HepG2 (cell line): ENCODE measurements around the gene ZFAND3. TPM values are rescaled to one million over a fixed set of nuclear protein-coding genes. Genes with fewer than 3 reads are reported as not detected.
A peak's percentile ranks its signal among the peaks of the same experiment; 100 is the strongest.

Experiments
- HNF1A ChIP-seq, 2 experiments: sonication (generic) in 1 of 2; formaldehyde crosslinking in 1 of 2; IDR thresholded peaks; 2 replicates each; pipeline versions ENCODE4 v1.4.0 to v1.6.1; 2016 to 2020; ENCODE audit warnings: borderline replicate concordance in 1 of 2, low read depth in 1 of 2, mild to moderate bottlenecking in 1 of 2, missing genetic modification reagents in 1 of 2
- IRF2 ChIP-seq: IDR thresholded peaks from 2 replicates; pipeline ENCODE4 v1.6.1; 2018; ENCODE audit warnings: missing genetic modification reagents, missing compliant biosample characterization
- ISX ChIP-seq: sonication (generic); formaldehyde crosslinking; conservative IDR thresholded peaks from 2 replicates; pipeline ENCODE4 v1.5.0; 2020; ENCODE audit warnings: missing genetic modification reagents
- KIAA2018 ChIP-seq: sonication (generic); formaldehyde crosslinking; IDR thresholded peaks from 2 replicates; pipeline ENCODE4 v1.5.0; 2020; ENCODE audit warnings: mild to moderate bottlenecking, missing genetic modification reagents, borderline replicate concordance
- KLF12 ChIP-seq: sonication (generic); formaldehyde crosslinking; IDR thresholded peaks from 2 replicates; pipeline ENCODE4 v1.4.0; 2020; ENCODE audit warnings: missing genetic modification reagents, borderline replicate concordance
- REPIN1 ChIP-seq: sonication (generic); formaldehyde crosslinking; IDR thresholded peaks from 2 replicates; pipeline ENCODE4 v1.8.0; 2022; ENCODE audit warnings: missing genetic modification reagents, low read depth, mild to moderate bottlenecking, borderline replicate concordance
- STAT5B ChIP-seq: sonication (generic); formaldehyde crosslinking; IDR thresholded peaks from 2 replicates; pipeline ENCODE4 v1.4.0; 2020; ENCODE audit warnings: missing genetic modification reagents
- ZBTB1 ChIP-seq: sonication (generic); formaldehyde crosslinking; IDR thresholded peaks from 2 replicates; pipeline ENCODE4 v1.4.0; 2020; ENCODE audit warnings: missing genetic modification reagents, borderline replicate concordance
- ZC3H4 ChIP-seq: sonication (generic); formaldehyde crosslinking; IDR thresholded peaks from 2 replicates; pipeline ENCODE4 v1.4.0; 2020; ENCODE audit warnings: missing genetic modification reagents, borderline replicate concordance
- ZNF207 ChIP-seq: fragments of 450-650 bp; IDR thresholded peaks from 2 replicates; pipeline ENCODE4 v1.6.1; 2016; ENCODE audit warnings: antibody characterized with exemption, borderline replicate concordance
- ZNF256 ChIP-seq: sonication (generic); formaldehyde crosslinking; conservative IDR thresholded peaks from 2 replicates; pipeline ENCODE4 v1.4.0; 2020; ENCODE audit warnings: missing genetic modification reagents
- ZNF33A ChIP-seq: sonication (generic); formaldehyde crosslinking; IDR thresholded peaks from 2 replicates; pipeline ENCODE4 v1.5.1; 2020; ENCODE audit warnings: missing genetic modification reagents, mild to moderate bottlenecking, moderate library complexity, borderline replicate concordance
- ZNF382 ChIP-seq: sonication (generic); formaldehyde crosslinking; IDR thresholded peaks from 2 replicates; pipeline ENCODE4 v1.5.0; 2020; ENCODE audit warnings: missing genetic modification reagents, mild to moderate bottlenecking, borderline replicate concordance
- ZNF510 ChIP-seq: sonication (generic); formaldehyde crosslinking; IDR thresholded peaks from 2 replicates; pipeline ENCODE4 v1.4.0; 2020; ENCODE audit warnings: low read depth, mild to moderate bottlenecking, missing genetic modification reagents
- ZNF614 ChIP-seq: IDR thresholded peaks from 2 replicates; pipeline ENCODE4 v1.6.1; 2018; ENCODE audit warnings: missing biosample characterization, missing genetic modification reagents, inconsistent platforms, borderline replicate concordance
- ZNF652 ChIP-seq: IDR thresholded peaks from 2 replicates; pipeline ENCODE4 v1.6.1; 2016; ENCODE audit warnings: low read depth, borderline replicate concordance
- ZNF776 ChIP-seq: sonication (generic); formaldehyde crosslinking; IDR thresholded peaks from 2 replicates; pipeline ENCODE4 v1.4.0; 2020; ENCODE audit warnings: mild to moderate bottlenecking, missing genetic modification reagents
- polyA plus RNA-seq, 8 experiments: library from polyadenylated mRNA; depleted of rRNA in 3 of 8; stranded (reverse) in 7 of 8; unstranded in 1 of 8; fragments of >200 nt; fragmentation: Illumina TruSeq in 4 of 8; extraction: Trizol in 4 of 8; gene quantifications; 2 replicates each; pipeline versions ENCODE4 v1.2.1 to v1.2.3, GENCODE V29; 2011 to 2016; ENCODE audit warnings: low read depth in 4 of 8, missing spikeins in 1 of 8, mixed read lengths in 1 of 8; ENCODE audit not compliant: insufficient read depth in 1 of 8
- total RNA-seq, 5 experiments: library from RNA; depleted of rRNA; stranded (reverse); fragments of >200 nt; fragmentation: Illumina TruSeq; extraction: Trizol; gene quantifications; 2 replicates each; pipeline ENCODE4 v1.2.3, GENCODE V29; 2016; ENCODE audit warnings: low read depth in 1 of 5

ZFAND3 gene
- total and polyA plus RNA-seq, 2 of the 13 experiments (the other 11 are each of a cell fraction or from before 2014, with no cell fraction given) = 16.4 to 17.1 TPM

GRCh38 chr6:37819177-37819801 is at the start of gene ZFAND3 (continued):
- 0 out of 2 replicates have a peak, but pooled peaks have one; percentile 27 for TF ChIP-seq KIAA2018
- no peak for TF ChIP-seq ISX (CRISPR knock-in tag)
- no peak for TF ChIP-seq ZNF256 (CRISPR knock-in tag)
- TF ChIP-seq ZBTB1 (CRISPR knock-in tag) = no peak
- no peak for TF ChIP-seq ZNF382 (CRISPR knock-in tag)
- peak; percentile 36; the same call in 1 of the 2 replicates for TF ChIP-seq ZNF614
- no peak for TF ChIP-seq ZNF510 (CRISPR knock-in tag)
- no peak; the same call in 1 of the 2 replicates for TF ChIP-seq REPIN1 (CRISPR knock-in tag)
- TF ChIP-seq ZNF33A = no peak; the same call in 1 of the 2 replicates
- no peak; the same call in 1 of the 2 replicates for TF ChIP-seq KLF12 (CRISPR knock-in tag)
- peak; percentile 63; the same call in 1 of the 2 replicates for TF ChIP-seq ZNF776
- no peak for TF ChIP-seq ZNF207
- TF ChIP-seq ZNF652 (CRISPR knock-in tag) = peak; percentile 10; the same call in 1 of the 2 replicates
- TF ChIP-seq HNF1A (IDR thresholded peaks at IDR 0.05; ENCODE audit: low read depth) = no peak
- no peak; the same call in 1 of the 2 replicates for TF ChIP-seq HNF1A (CRISPR knock-in tag; IDR thresholded peaks at IDR 0.05; ENCODE audit: borderline replicate concordance)
- no peak for TF ChIP-seq ZC3H4 (CRISPR knock-in tag)
- TF ChIP-seq IRF2 = peak; percentile 81; the same call in 1 of the 2 replicates
- TF ChIP-seq STAT5B (CRISPR knock-in tag) = 0 out of 2 replicates have a peak, but pooled peaks have one; percentile 21
